GM12874 (cell line): ENCODE measurements around the gene TRNAU1AP.

Experiments
- TF ChIP-seq, protein P1 (sequence below): IDR thresholded peaks from 2 replicates; pipeline ENCODE4 v1.5.1; 2011; ENCODE audit warnings: low read depth, mild to moderate bottlenecking, control low read depth, low read length, moderate library complexity; ENCODE audit not compliant: insufficient read depth

The TRNAU1AP gene

DNA sequence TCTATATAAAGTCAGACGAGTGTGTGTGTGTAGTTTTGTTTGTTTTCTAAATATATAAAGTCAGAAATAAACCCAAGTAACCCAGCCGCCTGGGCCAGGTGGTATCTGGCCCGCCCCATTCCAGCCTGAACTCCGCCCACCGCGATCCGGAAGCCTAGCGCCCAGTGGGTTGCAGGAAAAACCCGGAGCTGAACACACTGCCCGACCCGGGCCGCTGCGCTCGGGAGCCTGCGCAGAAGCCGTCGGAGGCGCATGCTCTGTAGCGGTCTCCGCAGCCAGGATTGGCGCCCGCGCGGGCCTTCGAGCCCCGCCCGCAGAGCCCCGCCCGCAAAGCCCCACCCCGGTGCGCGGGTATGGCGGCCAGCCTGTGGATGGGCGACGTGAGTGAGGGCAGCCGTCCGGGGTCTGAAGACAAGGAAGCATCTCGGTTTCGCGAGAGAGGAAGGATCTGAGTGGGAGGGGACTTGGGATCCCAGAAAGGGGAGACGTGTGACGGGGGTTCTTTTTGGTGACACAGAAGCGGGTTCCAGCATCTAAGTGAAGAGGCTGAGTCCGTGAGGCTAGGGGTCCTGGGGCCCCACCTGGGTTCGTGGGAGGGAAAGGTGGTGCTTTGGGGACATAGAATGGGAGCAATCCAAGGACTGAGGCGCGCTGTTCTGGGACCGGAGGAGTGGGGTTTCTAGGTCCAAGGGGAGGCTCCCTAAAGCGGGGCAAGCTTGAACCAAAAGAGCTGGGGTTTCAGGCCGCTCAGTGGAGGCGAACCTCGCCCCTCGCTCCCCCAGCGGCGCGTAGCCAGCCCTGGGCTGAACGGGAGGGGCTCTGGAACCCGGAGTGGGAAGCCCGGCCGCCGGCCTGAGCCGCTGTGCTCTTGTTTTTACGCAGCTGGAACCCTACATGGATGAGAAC, at the start of gene TRNAU1AP:
TSS of gene TRNAU1AP (plus strand) at position 328 of the 906 bp plus-strand sequence. CDS start at position 354, 26 bp downstream.
- TF ChIP-seq, protein P1, sequence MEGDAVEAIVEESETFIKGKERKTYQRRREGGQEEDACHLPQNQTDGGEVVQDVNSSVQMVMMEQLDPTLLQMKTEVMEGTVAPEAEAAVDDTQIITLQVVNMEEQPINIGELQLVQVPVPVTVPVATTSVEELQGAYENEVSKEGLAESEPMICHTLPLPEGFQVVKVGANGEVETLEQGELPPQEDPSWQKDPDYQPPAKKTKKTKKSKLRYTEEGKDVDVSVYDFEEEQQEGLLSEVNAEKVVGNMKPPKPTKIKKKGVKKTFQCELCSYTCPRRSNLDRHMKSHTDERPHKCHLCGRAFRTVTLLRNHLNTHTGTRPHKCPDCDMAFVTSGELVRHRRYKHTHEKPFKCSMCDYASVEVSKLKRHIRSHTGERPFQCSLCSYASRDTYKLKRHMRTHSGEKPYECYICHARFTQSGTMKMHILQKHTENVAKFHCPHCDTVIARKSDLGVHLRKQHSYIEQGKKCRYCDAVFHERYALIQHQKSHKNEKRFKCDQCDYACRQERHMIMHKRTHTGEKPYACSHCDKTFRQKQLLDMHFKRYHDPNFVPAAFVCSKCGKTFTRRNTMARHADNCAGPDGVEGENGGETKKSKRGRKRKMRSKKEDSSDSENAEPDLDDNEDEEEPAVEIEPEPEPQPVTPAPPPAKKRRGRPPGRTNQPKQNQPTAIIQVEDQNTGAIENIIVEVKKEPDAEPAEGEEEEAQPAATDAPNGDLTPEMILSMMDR, result no peak

DNA sequence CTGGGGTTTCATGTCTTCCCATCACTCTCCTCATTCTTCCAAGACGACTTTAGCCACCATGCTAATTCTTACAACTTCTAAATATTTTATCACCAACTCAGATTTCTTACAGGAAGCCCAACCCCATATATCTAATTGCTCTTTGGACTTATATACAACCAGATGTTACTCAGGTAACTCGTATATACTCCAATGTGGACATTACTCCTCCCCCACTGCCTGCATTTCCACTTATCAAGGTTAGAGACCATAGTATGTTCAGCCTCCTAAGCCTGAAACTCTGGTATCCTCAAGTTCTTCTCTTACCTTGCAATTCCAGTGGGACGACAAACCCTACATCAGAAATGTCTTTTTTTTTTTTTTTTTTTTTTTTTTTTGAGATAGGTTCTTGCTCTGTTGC, 49.8 kb upstream of the TRNAU1AP start:
- TF ChIP-seq, protein P1, result no peak

DNA sequence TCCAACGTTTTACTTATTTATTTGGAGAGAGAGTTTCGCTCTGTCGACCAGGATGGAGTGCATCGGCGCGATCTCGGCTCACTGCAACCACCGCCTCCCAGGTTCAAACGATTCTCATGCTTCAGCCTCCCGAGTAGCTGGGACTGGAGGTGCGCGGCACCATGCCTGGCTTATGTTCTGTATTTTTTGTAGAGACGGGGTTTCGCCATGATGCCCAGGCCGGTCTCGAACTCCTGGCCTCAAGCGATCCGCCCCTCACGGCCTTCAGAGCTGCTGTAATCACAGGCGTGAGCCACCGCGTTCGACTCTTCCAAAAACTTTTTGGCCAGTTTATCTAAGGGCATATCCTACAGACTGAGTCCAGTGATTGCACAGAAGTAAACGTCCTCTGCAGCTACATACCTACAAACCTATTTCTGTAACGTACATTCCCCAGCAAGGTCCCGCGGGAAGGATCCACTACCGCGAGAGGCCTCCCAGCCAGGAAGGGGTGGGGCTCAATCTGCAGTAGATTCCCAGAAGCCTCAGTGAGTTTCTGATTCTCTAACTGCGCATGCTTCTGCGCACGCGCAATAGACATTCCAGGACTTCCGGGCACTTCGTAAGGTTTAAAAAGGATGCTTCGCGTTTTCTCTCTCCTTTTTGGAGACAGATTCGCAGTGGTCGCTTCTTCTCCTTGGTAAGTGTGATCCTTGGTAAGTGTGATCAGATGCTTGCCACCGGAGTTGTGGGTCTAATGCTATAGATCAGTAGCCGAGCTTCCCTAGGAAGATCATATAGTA, 47.3 kb upstream of the TRNAU1AP start, which contains the start of gene RCC1:
TSS of gene RCC1 (plus strand) at position 638 of the 782 bp plus-strand sequence. CDS start 23,824 bp downstream, outside the sequence.
- TF ChIP-seq, protein P1, result no peak

DNA sequence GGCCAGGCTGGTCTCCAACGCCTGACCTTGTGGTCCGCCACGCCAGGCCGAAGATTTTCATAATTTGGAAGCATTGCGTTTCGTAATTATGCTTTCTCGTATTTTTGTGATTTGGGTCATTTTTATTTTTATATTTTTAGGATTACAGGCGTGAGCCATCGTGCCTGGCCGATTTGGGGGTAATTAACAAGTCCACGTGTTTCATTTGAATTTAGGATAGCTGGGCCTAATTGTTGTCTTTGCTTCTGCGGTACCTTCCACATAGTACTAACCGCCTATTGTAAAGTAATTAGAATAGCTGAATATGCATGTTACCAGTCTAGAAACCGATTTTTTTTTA, 46.0 kb upstream of the TRNAU1AP start:
- TF ChIP-seq, protein P1, result no peak

DNA sequence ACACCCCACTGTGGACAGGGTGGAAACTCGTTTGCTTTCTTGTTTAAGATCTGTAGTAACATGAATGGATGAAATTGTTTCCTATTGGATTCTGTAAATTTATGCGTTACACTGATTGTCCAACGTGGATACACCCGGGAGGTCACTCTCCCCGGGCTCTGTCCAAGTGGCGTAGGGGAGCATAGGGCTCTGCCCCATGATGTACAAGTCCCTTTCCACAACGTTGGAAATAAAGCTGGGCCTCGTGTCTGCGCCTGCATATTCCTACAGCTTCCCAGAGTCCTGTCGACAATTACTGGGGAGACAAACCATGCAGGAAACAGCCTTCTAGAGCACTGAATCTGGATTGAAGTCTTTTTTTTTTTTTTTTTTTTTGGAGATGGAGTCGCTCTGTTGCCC, 45.6 kb upstream of the TRNAU1AP start:
- TF ChIP-seq, protein P1, result no peak

DNA sequence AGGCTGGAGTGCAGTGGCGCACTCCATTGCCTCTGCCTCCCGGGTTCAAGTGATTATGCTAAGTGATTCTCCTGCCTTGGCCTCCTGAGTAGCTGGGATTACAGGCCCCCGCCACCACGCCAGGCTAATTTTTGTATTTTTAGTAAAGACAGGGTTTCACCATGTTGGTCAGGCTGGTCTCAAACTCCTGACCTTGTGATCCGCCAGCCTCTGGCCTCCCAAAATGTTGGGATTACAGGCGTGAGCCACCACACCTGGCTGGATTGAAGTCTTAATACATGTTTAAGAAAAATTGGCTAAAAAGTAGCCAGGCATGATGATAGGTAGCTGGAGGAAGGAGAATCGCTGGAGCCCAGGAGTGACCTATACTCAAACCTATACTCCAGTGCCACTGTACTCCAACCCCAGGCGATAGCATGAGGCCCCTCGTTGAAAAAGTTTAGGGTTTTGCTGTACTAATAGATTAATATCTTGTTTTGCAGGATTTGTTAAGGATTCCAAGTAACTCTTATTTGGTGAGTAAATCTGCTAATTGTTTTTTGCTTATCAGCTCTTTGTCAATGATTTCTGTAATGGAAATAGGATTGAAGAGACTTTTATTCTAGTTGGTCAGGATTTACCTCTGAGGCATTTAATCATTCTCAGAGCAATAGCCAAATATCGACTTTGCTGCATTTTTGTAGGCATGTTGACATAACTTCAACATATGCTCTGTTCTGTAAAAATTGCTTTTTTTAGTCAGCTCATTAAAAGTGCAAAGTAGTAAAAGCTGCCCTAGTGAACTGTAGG, 45.0 kb upstream of the TRNAU1AP start:
- TF ChIP-seq, protein P1, result no peak

DNA sequence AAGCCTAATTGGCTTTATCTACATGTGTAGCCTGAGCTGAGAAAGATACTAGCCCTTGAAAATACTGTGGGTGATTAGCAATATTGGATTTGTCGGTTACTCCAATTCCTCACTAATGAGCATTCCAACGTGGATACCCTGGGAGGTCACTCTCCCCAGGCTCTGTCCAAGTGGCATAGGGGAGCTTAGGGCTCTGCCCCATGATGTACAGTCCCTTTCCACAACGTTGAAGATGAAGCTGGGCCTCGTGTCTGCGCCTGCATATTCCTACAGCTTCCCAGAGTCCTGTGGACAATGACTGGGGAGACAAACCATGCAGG, 44.5 kb upstream of the TRNAU1AP start:
- TF ChIP-seq, protein P1, result no peak
